Spleen (tissue), 7 donors: Measurements from ENCODE around the gene PHEX.

Experiments used
- POLR2AphosphoS5 ChIP-seq, 3 donors: sonication (generic); formaldehyde crosslinking; IDR thresholded peaks; one replicate each; pipeline ENCODE4 v1.5.1; 2017; ENCODE audit warnings: antibody characterized with exemption in 3 of 3
- TF ChIP-seq, protein P1 (sequence below), 11 experiments: fragments of 200-600 bp in 7 of 11; fragments of 450-650 bp in 4 of 11; sonication (generic) in 4 of 11; IDR thresholded peaks in 8 of 11; conservative IDR thresholded peaks in 3 of 11; 1 replicate in 7 of 11; 2 replicates in 4 of 11; pipeline versions ENCODE4 v1.4.0 to v1.8.0; 2016 to 2021; ENCODE audit warnings: antibody characterized with exemption in 11 of 11, inconsistent platforms in 4 of 11, mild to moderate bottlenecking in 1 of 11
- donor health status: DM: no; HTN: no; CAD: no; lungs with moderate emphysema.
- donor health status: DM: no; HTN: no; CAD: no.
- donor health status: DM: no; HTN: no; CAD: no.

DNA sequence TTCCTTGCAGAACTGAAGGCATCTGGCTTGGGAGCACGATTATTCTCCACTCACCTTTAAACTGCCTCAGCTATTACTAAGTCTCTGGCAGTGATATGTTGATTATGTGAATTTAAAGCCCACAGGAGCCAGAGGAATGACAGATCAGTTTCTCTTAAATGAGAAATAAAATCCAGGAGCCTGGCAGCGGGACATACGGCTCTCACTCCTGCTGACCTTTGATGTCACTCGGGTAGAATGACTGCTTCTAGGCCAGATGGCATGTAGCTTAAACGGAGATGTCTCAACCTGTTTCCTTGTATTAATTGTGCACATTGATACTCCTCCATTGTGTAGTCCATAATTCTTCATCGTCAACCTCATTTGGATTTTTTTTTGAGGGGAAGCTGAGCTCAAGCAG is 236.6 kb downstream of the PHEX start:
- TF ChIP-seq, protein P1, sequence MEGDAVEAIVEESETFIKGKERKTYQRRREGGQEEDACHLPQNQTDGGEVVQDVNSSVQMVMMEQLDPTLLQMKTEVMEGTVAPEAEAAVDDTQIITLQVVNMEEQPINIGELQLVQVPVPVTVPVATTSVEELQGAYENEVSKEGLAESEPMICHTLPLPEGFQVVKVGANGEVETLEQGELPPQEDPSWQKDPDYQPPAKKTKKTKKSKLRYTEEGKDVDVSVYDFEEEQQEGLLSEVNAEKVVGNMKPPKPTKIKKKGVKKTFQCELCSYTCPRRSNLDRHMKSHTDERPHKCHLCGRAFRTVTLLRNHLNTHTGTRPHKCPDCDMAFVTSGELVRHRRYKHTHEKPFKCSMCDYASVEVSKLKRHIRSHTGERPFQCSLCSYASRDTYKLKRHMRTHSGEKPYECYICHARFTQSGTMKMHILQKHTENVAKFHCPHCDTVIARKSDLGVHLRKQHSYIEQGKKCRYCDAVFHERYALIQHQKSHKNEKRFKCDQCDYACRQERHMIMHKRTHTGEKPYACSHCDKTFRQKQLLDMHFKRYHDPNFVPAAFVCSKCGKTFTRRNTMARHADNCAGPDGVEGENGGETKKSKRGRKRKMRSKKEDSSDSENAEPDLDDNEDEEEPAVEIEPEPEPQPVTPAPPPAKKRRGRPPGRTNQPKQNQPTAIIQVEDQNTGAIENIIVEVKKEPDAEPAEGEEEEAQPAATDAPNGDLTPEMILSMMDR (IDR thresholded peaks at IDR 0.05 in 8 of 11, conservative IDR thresholded peaks at IDR 0.05 in 3 of 11) = no peak
- TF ChIP-seq POLR2AphosphoS5 (IDR thresholded peaks at IDR 0.05) = no peak
